Measurements from ENCODE around the gene IFNA7.

- no peak for TF ChIP-seq CTCF (IDR thresholded peaks at IDR 0.05)
- no peak for TF ChIP-seq POLR2A (IDR thresholded peaks at IDR 0.05)
- TF ChIP-seq POLR2AphosphoS5 (IDR thresholded peaks at IDR 0.05) = no peak
Measured at GRCh38 chr9:21174671-21175070, 27.3 kb downstream of the IFNA7 start.

All from stomach (tissue), 4 donors.